ENCODE results near the gene FAM13C.

The FAM13C gene

GRCh38 chr10:59312247-59312646, 50.1 kb downstream of the FAM13C start:
- no peak for DNase-seq

GRCh38 chr10:59311025-59311424, 51.3 kb downstream of the FAM13C start:
- no peak for DNase-seq

GRCh38 chr10:59310324-59310914, 51.9 kb downstream of the FAM13C start:
- no peak for DNase-seq

GRCh38 chr10:59304521-59305097, 57.7 kb downstream of the FAM13C start:
- DNase-seq = no peak

DNA sequence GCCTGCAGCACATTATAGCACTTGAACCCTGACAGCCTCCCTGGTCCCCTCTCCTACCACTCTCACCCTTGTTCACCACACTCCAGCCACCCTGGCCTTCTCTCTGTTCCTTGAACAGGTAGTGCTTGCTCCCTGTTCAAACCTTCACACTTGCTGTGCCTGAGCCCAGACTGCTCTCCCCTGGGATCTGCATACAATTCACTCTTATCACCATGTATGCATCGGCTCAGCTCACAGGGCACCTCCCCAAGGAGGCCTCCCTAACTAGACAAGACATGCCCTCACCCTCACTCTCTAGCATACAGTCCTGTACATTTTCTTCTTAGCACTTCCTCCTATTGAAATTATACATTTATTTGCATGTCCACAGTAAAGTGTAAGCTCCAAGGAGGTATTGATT, 59.3 kb downstream of the FAM13C start:
- DNase-seq = no peak

DNA sequence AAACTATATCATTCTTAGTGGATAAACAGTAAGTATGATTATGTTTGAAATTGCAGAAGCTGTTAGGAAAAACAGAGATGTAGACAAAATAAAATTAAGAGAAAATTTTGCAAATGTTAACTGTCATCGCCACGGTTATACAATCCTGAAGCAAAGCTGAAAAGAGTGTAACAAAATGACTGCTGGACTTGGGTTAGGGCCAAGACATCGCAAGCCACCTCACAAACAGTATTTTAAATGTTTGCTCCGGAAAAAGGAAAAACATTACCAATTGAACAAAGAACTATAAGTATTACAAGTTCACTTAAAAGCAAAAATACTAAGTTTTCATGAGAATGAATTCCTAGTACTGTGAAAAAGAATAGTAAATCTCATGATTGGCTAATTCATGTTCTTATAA, 60.0 kb downstream of the FAM13C start:
- no peak for DNase-seq

GRCh38 chr10:59301067-59301754, 61.1 kb downstream of the FAM13C start:
- DNase-seq = no peak

GRCh38 chr10:59300386-59300785, 62.0 kb downstream of the FAM13C start:
- DNase-seq = no peak

- no peak for DNase-seq
Measured at GRCh38 chr10:59299933-59300332, 62.4 kb downstream of the FAM13C start.

GRCh38 chr10:59290448-59290847, 71.9 kb downstream of the FAM13C start:
- DNase-seq = no peak

DNA sequence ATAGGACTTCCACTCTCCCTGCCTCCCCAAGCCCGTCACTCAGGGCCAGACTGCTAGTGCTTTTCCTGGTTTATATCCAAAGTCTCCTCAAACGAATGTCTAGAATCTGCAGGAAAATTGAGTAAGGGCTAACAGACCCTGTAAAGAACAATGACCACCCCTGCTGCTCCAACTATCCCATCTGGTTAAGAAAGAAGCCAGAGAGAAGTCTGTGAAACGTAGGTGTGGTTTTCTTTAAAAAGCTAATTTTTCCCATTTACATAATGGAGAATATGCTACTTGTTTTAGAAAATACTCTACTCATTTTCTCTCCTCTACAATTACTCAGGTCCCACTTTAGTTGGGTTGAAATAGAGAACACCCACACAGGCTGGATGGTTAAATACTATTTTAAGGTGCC, 72.5 kb downstream of the FAM13C start:
- DNase-seq = no peak

DNA sequence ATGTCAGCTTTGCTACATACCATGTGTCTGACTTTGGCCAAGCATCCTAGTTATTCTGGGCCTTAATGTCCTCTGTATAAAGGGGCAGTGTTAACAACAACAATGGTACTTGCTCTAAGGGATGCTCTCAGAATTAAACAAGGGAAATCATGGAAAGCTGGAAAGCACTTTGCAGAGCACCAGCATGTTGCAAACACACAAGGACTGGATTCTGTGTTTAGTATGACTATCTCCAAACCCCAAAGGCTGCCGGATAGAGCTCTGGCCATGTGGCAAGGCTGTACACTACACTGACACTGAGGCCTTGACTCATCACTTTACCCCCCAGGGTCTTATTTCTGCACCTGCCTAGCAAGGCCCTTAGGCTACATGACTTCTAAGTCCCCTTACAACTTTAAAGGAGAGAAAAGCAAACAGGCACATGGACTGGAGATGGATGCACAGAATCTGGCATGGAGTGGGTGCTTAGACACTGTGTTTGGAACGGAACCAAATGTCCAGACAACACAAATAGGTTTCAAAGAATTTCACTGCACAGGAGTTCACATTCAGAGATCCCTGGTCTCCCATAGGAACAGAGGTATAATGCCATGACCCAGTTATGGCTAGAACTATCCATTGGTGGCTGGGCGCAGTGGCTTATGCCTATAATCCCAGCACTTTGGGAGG, 74.6 kb downstream of the FAM13C start:
- no peak for DNase-seq

GRCh38 chr10:59285848-59286247, 76.5 kb downstream of the FAM13C start:
- DNase-seq = no peak

- no peak for DNase-seq
Measured at GRCh38 chr10:59285073-59285472, 77.3 kb downstream of the FAM13C start.

DNA sequence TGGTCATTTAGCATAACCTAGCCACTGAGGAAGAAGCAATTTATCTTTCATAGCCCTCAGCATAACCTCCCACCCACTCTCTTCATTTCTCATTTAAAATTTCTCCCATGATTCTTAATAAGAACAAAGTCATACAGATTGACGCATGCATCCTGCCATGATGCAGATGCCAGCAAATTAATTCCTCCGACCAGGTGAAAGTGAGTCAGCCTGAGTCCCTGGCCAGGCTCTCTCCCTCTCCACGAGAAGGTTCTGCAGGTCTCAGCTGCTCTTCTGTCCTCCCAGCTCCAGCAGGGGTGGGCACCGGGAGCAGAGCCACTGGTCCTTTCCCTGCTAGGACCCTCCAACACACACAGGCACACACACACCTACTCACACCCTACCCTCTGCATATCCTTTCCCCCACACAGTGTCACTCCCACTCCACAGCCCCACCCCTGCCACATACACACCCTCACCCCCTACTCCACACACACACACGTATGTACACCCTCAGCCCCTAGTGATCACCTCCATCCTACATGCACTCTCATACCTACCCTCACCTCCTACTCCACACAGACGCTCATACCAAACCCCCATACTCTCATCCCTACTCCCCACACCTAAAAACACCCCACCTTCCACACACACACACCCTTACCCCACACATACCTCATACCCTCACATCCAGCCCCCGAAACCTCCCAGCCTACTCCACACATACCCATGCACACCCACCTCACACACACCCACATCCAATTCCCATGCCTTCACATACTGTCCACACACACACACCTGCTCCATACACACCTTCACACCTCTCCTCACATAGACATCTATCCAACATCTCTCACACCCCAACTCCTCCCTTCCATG, 78.0 kb downstream of the FAM13C start:
- DNase-seq = no peak

- no peak for DNase-seq
Measured at GRCh38 chr10:59283456-59284091, 78.8 kb downstream of the FAM13C start.

GRCh38 chr10:59281861-59282260, 80.5 kb downstream of the FAM13C start:
- DNase-seq = no peak

- no peak for DNase-seq
Measured at GRCh38 chr10:59279991-59280505, 82.3 kb downstream of the FAM13C start.

DNA sequence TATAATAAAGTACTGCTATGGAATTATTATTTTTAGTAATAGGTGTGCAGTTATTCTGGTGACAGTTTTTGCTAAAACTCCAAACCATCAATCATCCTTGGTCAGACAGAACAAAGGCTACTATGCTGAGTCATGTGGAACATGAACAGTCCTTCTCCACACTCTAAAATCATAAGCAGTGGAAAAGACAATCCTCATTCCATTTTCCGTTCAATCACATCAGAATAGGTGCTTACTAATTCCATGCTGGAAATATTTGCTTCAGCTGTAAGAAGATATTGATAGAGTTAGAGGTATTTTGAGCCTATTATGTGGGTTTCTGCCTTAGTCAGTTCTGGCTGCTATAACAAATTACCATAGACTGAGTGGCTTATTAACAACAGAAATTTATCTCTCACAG, 82.9 kb downstream of the FAM13C start:
- no peak for DNase-seq

DNA sequence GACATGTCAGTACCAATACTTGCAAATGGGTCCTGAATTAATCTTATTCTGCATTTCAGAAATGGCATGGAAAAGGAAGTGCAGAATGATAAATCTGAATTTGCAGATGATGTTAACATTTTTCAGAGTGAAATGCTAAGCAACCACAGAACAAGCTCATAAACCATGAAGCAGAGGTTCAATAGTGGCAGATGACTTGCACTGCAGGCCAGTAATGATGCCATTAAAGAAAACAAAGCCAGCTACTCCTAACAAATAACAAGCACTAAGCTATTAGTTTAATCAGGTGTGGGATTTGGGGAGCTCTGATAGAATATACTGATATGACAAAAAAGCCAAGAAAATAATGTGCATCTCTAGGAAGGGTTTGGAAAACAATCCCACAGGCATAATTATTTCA, 85.4 kb downstream of the FAM13C start:
- no peak for DNase-seq

DNA sequence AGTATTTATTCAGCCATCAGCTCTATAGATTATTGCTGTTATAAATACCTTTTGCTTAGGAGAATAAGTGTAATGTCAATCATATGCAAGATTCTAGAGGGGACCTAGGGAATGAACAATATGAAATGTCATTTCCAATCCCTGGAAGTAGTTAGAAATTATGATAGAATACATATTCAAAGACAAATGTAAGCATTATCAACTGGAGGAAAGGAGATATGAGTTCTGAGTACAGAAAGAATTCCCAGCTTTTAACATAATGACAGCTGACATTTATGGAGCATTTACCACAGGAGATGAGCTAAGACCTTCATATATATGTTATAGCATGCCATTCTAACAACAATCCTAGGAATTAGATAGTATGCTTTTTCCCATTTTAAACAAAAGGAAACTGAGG, 86.2 kb downstream of the FAM13C start:
- no peak for DNase-seq

GRCh38 chr10:59273445-59273844, 88.9 kb downstream of the FAM13C start:
- no peak for DNase-seq

All from activated CD4-positive, CD25-positive, alpha-beta regulatory T cell (primary cell).